A204.1 (cell line): ENCODE results near the gene SCMH1.
"Not testable (repeated sequence)": the region's sequence is repeated elsewhere in the genome, so short reads cannot be mapped to it uniquely, and the experiment has no call there.

ENCODE experiments used
- FAIRE-seq: peaks from 2 replicates; lab custom pipeline; 2012; peaks lifted over from hg19 to GRCh38; lab: Jason Lieb, UNC

Gene SCMH1

DNA sequence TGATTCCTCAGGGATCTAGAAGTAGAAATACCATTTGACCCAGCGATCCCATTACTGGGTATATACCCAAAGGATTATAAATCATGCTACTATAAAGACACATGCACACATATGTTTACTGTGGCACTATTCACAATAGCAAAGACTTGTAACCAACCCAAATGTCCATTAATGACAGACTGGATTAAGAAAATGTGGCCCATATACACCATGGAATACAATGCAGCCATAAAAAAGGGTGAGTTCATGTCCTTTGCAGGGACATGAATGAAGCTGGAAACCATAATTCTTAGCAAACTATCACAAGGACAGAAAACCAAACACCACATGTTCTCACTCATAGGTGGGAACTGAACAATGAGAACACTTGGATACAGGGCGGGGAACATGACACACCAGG is 30.5 kb downstream of the SCMH1 start:
- not testable (repeated sequence) for FAIRE-seq

DNA sequence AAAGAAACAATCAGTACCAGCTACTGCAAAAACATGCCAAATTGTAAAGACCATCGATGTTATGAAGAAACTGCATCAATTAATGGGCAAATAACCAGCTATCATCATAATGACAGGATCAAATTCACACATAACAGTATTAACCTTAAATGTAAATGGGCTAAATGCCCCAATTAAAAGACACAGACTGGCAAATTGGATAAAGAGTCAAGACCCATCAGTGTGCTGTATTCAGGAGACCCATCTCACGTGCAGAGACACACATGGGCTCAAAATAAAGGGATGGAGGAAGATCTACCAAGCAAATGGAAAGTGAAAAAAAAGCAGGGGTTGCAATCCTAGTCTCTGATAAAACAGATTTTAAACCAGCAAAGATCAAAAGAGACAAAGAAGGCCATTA is 35.1 kb downstream of the SCMH1 start:
- not testable (repeated sequence) for FAIRE-seq

DNA sequence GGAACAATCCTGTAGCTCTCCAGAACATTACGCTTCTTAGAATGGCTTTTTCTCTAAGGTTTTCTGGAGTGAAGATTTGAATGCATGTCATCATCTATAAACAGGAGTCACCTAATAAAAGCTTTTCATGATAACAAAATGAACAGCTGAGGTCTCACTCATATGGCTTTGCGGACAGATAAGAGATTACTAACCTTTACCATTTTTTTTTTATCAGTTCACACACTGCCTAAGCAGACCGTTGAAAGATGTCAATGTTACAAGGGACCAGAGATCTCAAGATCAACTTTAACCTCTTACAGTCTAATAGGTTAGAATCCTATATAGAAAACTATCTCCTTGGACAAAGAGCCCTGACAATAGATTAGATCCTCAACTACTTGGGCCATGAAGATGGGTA is 41.4 kb downstream of the SCMH1 start:
- no peak for FAIRE-seq

DNA sequence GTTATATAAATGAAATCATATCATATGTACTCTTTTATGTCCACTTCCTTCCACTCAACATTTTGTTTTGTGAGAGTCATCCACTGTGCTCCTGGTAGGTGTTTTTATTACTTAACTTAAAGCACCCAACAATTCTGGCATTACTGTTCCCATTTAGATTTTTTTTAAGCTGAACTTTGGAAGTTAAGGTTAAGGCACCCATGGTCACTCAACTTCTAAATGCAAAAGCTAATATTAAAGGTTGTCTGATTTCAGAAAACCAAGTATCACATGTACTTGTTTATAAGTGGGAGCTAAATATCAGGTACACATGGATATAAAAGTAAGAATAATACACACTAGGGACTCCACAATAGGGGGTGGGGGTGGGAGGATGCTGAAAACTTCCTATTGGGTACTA is 42.7 kb downstream of the SCMH1 start:
- no peak for FAIRE-seq

DNA sequence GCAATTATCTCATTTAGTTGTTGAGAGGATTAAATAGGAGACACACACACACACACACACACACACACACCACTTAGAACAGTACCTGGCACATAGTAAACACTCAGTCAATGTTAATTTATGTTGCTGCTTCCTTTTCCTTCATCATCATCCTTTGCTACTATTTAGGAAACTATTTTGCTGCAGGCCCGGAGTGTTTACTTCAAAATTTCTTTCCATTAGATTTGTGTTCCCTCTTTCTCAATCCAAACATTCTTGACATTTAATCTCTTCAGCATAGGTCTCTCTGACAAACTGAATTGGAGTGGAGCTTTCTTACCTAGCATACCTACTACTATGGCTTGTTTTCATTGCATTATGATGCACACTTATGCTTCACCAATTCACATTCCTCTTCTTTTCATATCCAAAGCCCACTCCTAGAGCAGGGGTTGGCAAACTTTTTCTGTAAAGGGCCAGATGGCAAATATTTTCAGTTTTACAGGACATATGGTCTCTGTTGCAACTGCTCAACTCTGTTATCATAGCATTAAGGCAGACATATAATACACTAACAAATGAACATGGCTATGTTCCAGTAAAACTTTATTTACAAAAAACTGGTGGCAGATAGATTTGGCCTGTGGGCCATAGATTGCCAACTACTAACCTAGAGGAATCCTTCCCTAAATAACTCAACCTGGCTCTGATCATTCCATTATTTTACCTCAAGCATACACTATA is 49.5 kb downstream of the SCMH1 start:
- FAIRE-seq = no peak

DNA sequence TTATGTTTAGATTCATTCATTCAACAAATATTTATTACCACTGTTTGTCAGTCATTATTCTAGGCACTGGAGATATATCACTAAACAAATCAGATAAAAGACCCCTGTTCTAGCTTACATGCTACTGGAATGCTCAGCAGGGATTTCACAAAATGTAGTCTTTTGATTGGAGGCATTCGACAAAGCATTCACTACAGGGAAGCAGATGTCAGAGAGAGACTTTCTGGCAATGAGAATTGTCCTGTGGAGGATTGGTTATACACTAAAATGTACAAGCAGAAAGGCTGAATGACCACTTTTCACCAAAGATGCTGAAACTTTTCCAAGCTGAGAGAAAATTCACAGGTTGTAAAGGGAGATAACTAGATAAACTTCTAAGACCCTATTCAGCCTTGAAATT is 57.7 kb downstream of the SCMH1 start:
- no peak for FAIRE-seq

DNA sequence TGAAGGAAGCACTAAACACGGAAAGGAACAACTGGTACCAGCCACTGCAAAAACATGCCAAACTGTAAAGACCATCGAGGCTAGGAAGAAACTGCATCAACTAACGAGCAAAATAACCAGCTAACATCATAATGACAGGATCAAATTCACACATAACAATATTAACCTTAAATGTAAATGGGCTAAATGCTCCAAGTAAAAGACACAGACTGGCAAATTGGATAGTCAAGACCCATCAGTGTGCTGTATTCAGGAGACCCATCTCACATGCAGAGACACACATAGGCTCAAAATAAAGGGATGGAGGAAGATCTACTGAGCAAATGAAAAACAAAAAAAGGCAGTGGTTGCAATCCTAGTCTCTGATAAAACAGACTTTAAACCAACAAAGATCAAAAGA is 63.9 kb downstream of the SCMH1 start:
- not testable (repeated sequence) for FAIRE-seq

DNA sequence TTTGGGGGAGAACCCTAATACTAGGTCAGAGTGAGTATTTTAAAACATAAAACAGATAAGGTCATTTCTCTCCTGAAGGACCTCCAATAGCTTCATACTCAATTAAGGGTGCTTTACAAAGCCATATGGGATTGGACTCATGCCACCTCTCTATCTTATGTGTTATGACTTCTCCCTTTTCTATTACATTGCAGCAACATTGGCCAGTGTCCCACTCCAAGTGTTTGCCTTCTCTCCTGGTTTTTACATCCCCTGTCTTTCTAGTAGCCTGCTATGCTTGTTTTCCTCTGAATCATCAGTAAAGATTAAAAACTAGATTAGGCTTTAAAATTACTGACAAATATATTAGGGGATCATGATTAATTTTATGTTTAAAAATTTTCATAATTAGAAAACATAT is 66.6 kb downstream of the SCMH1 start:
- FAIRE-seq = no peak

DNA sequence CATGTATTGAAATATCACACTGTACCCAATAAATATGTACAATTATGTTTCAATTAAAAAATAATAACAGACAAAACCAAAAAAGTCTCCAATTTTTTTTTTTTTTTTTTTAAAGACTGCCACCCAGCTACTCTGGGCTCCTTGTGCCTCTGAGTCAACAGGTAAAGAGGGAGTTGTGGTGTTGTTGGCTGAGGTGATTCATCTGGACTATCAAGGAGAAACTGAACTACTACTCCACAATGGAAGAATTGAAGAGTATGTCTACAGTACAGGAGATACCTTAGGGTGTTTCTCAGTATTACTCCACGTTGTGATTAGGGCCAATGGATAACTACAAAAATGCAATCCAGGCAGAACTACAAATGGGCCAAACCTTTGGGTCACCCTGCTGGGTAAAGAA is 67.9 kb downstream of the SCMH1 start:
- no peak for FAIRE-seq

DNA sequence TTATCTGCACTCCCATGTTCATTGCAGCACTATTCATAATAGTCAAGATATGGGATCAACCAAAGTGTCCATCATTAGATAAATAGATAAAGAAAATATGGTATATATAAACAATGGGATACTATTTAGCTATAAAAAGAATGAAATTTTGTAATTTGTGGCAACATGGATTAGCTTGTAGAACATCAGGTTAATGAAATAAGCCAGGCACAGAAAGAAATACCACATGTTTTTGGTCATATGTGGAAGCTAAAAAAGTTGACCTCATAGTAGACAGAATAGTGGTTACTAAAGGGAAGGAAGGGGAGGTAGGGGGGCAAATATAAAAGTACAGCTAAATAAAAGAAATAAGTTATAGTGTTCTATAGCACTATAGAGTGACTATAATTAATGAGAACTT is 68.5 kb downstream of the SCMH1 start:
- no peak for FAIRE-seq

DNA sequence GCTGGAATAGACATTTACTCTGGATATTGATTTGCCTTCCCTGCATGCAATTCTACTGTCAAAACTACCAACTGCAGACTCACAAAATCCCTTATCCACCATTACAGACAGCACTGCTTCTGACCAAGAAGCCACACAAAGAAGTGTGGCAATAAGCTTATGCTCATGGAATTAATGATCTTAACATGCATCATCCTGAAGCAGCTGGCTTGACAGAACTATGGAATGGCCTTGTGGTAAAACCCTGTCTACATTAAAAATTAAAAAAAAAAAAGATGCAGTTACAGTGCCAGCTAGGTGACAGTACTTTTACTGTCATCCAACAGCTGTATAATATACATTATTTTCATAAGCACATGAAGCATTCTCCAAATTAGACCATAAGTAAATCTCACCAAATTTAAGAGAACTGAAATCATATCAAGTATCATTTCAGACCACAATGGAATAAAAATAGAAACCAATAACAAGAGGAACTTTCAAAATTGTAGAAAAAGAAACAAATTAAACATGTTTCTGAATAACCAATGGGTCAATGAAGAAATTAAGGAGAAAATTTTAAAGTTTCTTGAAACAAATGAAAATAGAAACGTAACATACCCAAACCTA is 70.7 kb downstream of the SCMH1 start:
- FAIRE-seq = no peak

DNA sequence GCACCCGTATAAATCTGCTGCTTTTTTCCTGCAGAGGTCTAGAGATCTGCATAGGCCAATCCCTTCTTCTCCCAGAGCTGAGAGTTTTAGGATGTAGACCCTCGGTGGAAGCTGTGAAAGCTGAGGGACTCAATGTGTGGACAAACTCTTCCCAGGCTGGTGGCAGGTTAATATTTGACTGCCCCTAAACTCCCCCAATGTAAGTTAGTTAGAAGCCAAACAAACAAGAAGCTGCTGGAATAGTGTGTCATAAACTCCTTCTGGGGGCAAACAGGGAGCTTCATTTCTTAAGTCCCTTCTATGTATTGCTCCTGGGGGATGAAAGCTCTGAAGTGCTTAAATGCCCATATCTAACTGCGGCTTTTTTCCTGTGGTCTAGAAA is 72.3 kb downstream of the SCMH1 start:
- FAIRE-seq = no peak

DNA sequence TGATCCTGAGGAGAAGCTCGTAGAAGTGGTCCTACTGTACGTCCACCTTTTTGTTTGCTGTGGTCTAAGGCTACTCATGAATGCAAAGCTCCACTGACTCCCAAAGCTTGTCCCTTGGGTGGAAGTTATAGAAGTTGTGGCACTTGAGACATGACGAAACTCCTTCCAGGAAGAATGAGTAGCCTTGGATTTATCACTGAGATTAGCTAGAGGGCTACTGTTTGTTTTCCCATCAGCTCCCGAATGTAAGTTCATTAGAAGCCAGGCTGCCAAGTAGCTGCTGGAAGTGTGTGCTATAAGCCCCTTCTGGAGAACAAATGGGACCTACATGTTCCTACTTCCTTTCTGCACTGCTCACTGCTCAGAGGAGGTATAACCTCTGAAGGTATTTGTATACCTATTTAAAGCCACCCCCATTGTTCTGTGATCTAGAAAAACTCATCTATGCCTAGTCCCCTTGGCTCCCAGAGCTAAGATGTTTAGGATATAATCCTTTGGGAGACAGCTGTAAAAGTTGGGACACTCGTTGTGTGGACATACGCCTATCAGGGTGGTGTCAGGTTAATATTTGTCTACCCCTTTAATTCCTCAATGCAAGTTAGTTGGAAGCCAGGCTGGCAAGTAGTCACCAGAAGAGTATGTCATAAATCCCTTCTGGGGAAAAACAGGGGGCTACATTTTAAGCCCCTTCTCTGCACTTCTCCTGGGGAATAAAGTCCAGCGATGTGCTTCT is 72.9 kb downstream of the SCMH1 start:
- FAIRE-seq = no peak

DNA sequence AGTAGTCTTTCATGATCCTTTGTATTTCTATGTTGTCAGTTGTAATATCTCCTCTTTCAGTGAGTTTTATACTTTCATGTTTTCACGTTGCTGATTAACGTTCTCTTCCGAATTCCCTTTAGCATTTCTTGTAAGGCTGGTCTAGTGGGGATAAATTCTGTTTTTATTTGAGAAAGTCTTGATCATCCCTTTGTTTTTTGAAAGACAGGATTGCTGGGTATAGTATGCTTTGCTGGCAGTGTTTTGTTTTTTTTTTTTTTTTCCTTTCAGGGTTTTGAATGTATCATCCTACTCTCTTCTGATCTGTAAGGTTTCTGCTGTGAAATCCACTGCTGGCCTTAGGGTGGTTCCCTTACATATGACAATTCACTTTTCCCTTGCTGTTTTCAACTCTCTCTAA is 74.4 kb downstream of the SCMH1 start:
- FAIRE-seq = no peak

DNA sequence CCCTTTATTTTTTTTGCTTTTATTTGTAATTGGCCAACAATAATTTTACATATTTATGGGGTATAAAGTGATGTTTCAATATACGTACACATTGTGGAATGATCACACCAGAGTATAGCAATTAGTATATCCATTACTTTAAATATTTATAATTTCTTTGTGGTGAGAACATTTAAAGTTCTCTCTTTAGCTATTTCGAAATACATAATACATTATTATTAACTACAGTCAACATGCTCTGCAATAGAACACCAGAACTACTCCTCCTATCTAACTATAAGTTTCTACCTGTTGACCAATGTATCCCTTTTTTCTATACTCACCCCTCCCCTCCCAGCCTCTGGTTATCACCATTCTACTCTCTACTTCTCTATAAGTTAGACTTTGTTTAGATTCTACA is 77.4 kb downstream of the SCMH1 start:
- no peak for FAIRE-seq

DNA sequence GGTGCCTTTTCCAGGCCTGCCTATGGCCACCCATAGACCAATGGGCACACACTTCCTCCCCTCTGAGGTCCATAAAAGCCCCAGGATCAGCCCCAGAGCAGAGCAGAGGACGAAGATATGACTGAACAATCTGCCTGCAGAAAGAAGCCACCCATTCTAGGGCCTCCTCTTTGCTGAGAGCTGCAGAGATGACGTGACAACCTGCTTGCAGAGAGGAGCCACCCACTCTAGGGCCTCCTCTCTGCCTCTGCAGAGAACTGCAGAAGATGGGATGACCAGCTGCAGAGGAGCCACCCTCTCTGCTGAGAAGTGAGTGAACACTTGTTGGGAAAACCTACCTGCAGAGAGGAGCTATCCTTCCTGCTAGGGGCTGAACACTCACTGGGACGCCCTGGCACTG is 79.7 kb downstream of the SCMH1 start:
- no peak for FAIRE-seq

DNA sequence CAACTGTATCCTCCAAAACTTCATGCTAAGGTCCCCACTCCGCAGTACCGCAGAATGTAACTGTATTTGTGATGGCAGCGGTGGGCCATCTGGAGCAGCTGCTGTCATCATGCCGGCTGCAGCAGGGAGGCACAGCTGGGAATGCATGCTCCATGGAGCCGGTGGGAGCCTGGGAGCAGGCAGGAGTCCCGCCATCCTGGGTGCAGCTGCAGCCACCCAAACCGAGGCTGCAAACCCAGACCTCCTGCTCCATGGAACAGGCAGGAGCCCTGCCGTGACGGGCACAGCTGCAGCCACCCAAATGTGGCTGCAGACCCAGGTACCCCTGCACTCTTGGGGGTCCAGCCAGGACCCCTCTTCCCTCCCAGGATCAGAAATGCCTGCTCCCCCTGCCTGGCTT is 80.3 kb downstream of the SCMH1 start:
- FAIRE-seq = no peak

DNA sequence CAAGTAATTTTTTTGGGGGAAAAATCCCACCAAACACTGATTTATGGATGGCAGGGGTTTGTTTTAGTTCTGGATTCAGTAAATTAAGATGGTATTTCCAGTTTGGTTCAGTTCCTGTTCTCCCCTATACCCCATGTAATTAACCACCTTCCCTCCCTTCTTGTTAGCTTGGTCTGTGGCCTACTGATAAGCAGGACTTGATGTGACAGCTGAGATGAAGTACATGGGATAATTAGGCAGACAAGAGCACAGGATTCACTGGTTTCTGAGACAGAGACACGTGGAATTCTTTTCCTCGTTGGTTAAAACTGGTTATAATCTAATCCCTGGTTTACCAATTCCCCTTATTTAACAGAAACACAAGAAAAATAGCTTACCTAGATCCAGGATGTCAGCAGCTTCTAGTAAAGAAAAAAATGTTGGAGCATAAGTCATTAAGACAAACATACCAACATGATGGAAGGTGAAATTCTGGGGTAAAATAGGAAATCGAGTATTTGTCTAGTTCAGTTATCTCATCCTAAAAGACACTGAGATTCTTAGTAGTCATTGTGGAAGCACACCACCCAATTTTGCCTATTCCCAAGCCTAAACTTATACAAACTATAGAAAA is 81.5 kb downstream of the SCMH1 start:
- FAIRE-seq = no peak

DNA sequence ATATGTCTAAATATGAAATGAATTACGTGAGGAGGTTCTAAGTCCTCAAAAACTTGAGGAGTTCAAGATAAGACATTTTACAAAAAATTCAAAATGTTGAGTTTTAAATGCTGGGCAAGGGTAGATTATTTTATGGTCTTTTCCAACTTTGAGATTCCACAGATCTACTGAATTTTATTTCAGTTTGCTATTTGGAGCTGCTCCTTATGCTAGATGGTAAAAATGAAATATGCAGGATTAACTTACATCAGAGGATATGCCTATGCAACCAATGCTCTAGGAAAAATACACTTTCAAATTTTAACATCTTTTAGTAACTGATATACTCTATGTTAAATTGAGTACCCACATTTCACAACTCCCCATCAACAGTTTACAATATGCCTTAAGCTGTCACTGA is 83.1 kb downstream of the SCMH1 start:
- FAIRE-seq = no peak

DNA sequence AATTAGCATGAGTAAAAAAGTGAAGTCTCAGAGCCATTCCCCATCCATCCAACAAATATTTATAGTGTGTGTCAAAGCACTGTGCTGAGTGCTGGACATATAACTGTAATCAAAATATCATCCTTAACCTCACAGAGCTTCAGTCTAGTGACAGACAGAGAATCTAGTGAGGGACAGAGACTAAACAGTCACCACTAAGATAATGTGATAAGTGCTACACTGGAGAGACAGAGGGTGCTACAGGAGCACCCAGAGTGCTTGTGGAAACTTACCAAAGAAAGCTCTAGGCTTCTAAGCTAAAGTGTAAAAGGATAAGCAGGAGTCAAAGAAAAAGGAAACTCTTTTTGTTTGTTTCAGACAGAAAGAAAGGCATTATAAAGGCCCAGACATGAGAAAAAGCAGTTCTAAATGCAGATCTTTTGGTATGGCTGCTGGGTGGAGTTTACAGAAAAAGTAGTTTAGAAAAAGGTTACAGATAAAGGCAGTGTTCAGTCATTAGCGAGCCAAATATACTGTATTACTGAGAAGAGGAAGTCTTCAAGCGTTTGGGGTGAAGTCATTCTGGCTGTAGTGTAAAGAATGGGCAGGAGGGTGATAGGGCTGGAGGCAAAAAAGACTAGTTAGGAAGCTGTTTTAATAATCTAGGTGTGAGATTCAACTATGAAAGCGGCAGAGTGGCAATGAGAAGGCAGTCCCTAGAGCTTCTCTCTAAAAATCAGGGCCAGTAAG is 83.8 kb downstream of the SCMH1 start:
- FAIRE-seq = no peak

DNA sequence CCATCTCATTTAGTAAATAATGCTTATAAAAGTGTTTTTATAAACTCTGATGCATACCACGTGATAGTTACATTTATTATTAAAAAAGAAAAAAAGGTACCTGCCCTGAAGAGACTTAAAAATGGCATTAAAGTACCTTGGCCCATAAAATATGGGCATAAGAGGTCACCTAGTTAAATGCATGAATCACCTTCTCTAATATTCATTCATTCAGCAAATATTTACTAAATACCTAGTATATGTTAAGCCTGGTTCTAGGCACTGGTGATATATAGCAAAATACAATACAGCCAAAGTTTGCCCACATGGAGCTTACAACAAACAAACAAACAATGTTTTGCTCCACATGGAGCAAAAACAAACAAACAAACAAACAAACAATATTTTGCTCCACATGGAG is 87.0 kb downstream of the SCMH1 start:
- no peak for FAIRE-seq

DNA sequence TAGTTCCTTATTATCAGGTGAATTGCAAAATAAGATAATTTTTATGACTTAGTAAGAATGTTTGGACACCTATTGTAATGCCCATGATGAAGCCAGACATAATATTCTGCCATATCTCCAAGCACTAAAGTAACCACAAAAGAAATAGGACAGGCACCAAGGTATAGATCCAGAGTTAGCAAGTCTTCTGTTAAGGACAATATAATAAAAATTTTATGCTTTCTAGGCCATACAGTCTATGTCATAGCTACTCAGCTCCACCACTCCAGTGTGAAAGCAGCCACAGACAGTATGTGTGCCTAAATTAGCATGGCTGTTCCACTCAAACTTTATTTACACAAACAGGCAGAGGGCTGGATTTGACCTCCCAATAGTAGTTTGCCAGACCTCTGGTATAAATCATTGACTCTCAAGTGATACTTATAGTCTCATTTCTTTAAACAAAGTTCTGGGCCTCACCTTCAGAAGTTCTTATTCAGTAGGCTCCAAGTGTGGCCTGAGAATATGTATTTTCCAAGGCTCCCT is 88.3 kb downstream of the SCMH1 start:
- no peak for FAIRE-seq
